Mammary epithelial cell (primary cell): ENCODE results near the gene MTMR6.

Experiments used
- CTCF ChIP-seq, 2 donors: IDR thresholded peaks in 1 of 2; conservative IDR thresholded peaks in 1 of 2; 2 replicates each; pipeline ENCODE4 v1.5.1; 2011 to 2012; ENCODE audit warnings: inconsistent platforms in 2 of 2, low read length in 2 of 2, mild to moderate bottlenecking in 2 of 2, control low read depth in 1 of 2, low read depth in 1 of 2; ENCODE audit not compliant: insufficient read depth in 1 of 2; ENCODE audit errors: extremely low read depth in 1 of 2
- EZH2 ChIP-seq: IDR thresholded peaks from 2 replicates; pipeline ENCODE4 v1.6.1; 2012; ENCODE audit warnings: low read length, inconsistent platforms, borderline replicate concordance

- TF ChIP-seq EZH2 (no peak), CTCF (conservative IDR thresholded peaks at IDR 0.05 in 1 of 2, IDR thresholded peaks at IDR 0.05 in 1 of 2; ENCODE audit: extremely low read depth in 1 of 2, insufficient read depth in 1 of 2, low read depth in 1 of 2, low read length in 2 of 2) (no peak)
Observed at GRCh38 chr13:25300861-25301346, 13.6 kb upstream of the MTMR6 start.
